PC-3 (cell line): ENCODE results near the gene SLC12A8. TPM values are rescaled to one million over a fixed set of nuclear protein-coding genes. Genes with fewer than 3 reads are reported as not detected.

ENCODE experiments used
- ATAC-seq: fragments of 200-7000 bp; cut with Tn5 transposase; 2 replicates; pipeline ENCODE4 v1.9.1; 2020; ENCODE audit warnings: mild to moderate bottlenecking, moderate library complexity
- BruUV-seq: library from RNA; stranded (reverse); fragments of 400-500 nt; replicated peaks from 2 replicates; lab custom pipeline; 2021; lab: Mats Ljungman, UMichigan
- CTCF ChIA-PET: fragments of 300-600 bp; sonication (Branson Sonifier 250); formaldehyde crosslinking; loops from one replicate; lab custom pipeline; 2022; ENCODE audit warnings: antibody characterized with exemption; lab: Charles Lee
- POLR2A ChIA-PET: fragments of 300-600 bp; sonication (Branson Sonifier 250); formaldehyde crosslinking; loops from one replicate; lab custom pipeline; 2022; ENCODE audit warnings: antibody characterized with exemption; ENCODE audit not compliant: unreplicated experiment; lab: Charles Lee
- DNase-seq: peaks from one replicate; pipeline ENCODE4 v3.0.0-alpha.2; 2015
- H2AFZ ChIP-seq: fragments of 300-600 bp; sonication (generic); 2 replicates; pipeline ENCODE4 v1.6.0; 2016; ENCODE audit warnings: antibody characterized with exemption, low read length
- H3F3A ChIP-seq: fragments of 300-600 bp; sonication (generic); one replicate; pipeline ENCODE4 v1.6.0; 2017; ENCODE audit warnings: antibody characterized with exemption, low read length, control low read depth, mild to moderate bottlenecking; ENCODE audit not compliant: unreplicated experiment
- H3K27ac ChIP-seq: fragments of 300-600 bp; sonication (generic); 2 replicates; pipeline ENCODE4 v1.5.1; 2016; ENCODE audit warnings: mild to moderate bottlenecking, low read length
- H3K27me3 ChIP-seq: fragments of 300-600 bp; sonication (generic); 2 replicates; pipeline ENCODE4 v1.6.1; 2016; ENCODE audit warnings: low read length, mixed read lengths
- H3K36me3 ChIP-seq: fragments of 300-600 bp; sonication (generic); 2 replicates; pipeline ENCODE4 v1.6.1; 2016; ENCODE audit warnings: low read depth, mixed run types, low read length, mixed read lengths
- H3K4me1 ChIP-seq: fragments of 300-600 bp; sonication (generic); 2 replicates; pipeline ENCODE4 v1.5.1; 2016; ENCODE audit warnings: low read length; ENCODE audit not compliant: insufficient read depth
- H3K4me2 ChIP-seq: fragments of 300-600 bp; sonication (generic); 2 replicates; pipeline ENCODE4 v1.6.0; 2016; ENCODE audit warnings: low read length
- H3K4me3 ChIP-seq: fragments of 300-600 bp; sonication (generic); 2 replicates; pipeline ENCODE4 v1.5.1; 2016; ENCODE audit warnings: mild to moderate bottlenecking, low read length, mixed read lengths
- H3K79me2 ChIP-seq: fragments of 300-600 bp; sonication (generic); 2 replicates; pipeline ENCODE4 v1.6.1; 2017; ENCODE audit warnings: low read length, mixed read lengths
- H3K9ac ChIP-seq: fragments of 300-600 bp; sonication (generic); 2 replicates; pipeline ENCODE4 v1.6.0; 2016; ENCODE audit warnings: mild to moderate bottlenecking, low read length
- H3K9me2 ChIP-seq: fragments of 300-600 bp; sonication (generic); replicated peaks from 2 replicates; pipeline ENCODE4 v1.6.1; 2016; ENCODE audit warnings: mixed run types, low read length, mixed read lengths
- H3K9me3 ChIP-seq: fragments of 300-600 bp; sonication (generic); 2 replicates; pipeline ENCODE4 v1.6.1; 2016; ENCODE audit warnings: low read length, mixed read lengths
- H4K20me1 ChIP-seq: fragments of 300-600 bp; sonication (generic); 2 replicates; pipeline ENCODE4 v1.6.1; 2016; ENCODE audit warnings: low read length, mixed read lengths
- EZH2 ChIP-seq: fragments of 300-600 bp; sonication (generic); IDR thresholded peaks from one replicate; pipeline ENCODE4 v1.6.1; 2017; ENCODE audit warnings: antibody characterized with exemption, mild to moderate bottlenecking, low read length; ENCODE audit not compliant: unreplicated experiment
- EZH2phosphoT487 ChIP-seq: fragments of 300-600 bp; sonication (generic); IDR thresholded peaks from 2 replicates; pipeline ENCODE4 v1.6.1; 2018; ENCODE audit warnings: mild to moderate bottlenecking, antibody characterized with exemption, low read length, borderline replicate concordance
- intact Hi-C: fragments of 100-400 bp; cut with micrococcal nuclease; formaldehyde crosslinking; loops from 2 replicates; pipeline ENCODE4 v1.9.0; 2023
- total RNA-seq: library from RNA; depleted of rRNA; stranded (reverse); fragments of >200 nt; gene quantifications from 2 replicates; pipeline ENCODE4 v1.2.3, GENCODE V29; 2014
- TF ChIP-seq, protein P1 (sequence below): fragments of 300-600 bp; sonication (generic); conservative IDR thresholded peaks from 2 replicates; pipeline ENCODE4 v1.5.1; 2017; ENCODE audit warnings: antibody characterized with exemption, low read depth, mild to moderate bottlenecking, low read length

Gene SLC12A8
- total RNA-seq, 1 experiment from 2014 or later = 11.0 TPM

GRCh38 chr3:125110876-125111480 is 101.6 kb downstream of the SLC12A8 start:
- H2AFZ ChIP-seq = no peak overlapping the region
- no peaks in the 10 kb centered on the region for H3K79me2 ChIP-seq
- ChIA-PET POLR2A (no interaction called here), CTCF (no interaction called here)
- H3K4me2 ChIP-seq = peak overlapping the region; percentile 44
- H3K9me2 ChIP-seq = no peaks in the 10 kb centered on the region
- TF ChIP-seq, protein P1, sequence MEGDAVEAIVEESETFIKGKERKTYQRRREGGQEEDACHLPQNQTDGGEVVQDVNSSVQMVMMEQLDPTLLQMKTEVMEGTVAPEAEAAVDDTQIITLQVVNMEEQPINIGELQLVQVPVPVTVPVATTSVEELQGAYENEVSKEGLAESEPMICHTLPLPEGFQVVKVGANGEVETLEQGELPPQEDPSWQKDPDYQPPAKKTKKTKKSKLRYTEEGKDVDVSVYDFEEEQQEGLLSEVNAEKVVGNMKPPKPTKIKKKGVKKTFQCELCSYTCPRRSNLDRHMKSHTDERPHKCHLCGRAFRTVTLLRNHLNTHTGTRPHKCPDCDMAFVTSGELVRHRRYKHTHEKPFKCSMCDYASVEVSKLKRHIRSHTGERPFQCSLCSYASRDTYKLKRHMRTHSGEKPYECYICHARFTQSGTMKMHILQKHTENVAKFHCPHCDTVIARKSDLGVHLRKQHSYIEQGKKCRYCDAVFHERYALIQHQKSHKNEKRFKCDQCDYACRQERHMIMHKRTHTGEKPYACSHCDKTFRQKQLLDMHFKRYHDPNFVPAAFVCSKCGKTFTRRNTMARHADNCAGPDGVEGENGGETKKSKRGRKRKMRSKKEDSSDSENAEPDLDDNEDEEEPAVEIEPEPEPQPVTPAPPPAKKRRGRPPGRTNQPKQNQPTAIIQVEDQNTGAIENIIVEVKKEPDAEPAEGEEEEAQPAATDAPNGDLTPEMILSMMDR = no peak
- no peak for TF ChIP-seq EZH2phosphoT487
- TF ChIP-seq EZH2 = no peak
- H3K9ac ChIP-seq = no peak overlapping the region
- no peak for DNase-seq
- H4K20me1 ChIP-seq = no peaks in the 10 kb centered on the region
- peak overlapping the region; percentile 51 for H3K27ac ChIP-seq
- H3K4me3 ChIP-seq = no peak overlapping the region
- no peaks in the 10 kb centered on the region for H3F3A ChIP-seq
- intact Hi-C loops = loop anchor here (1.0 kb wide), 1 partner anchor 48 kb away; no protein-coding TSS in a partner anchor
- peaks cover 34% of the 10 kb centered on the region for H3K4me1 ChIP-seq
- H3K36me3 ChIP-seq = no peaks in the 10 kb centered on the region
- H3K9me3 ChIP-seq = no peaks in the 10 kb centered on the region
- H3K27me3 ChIP-seq = no peaks in the 10 kb centered on the region
- BruUV-seq = no TSS peak
- ATAC-seq = no peak

DNA sequence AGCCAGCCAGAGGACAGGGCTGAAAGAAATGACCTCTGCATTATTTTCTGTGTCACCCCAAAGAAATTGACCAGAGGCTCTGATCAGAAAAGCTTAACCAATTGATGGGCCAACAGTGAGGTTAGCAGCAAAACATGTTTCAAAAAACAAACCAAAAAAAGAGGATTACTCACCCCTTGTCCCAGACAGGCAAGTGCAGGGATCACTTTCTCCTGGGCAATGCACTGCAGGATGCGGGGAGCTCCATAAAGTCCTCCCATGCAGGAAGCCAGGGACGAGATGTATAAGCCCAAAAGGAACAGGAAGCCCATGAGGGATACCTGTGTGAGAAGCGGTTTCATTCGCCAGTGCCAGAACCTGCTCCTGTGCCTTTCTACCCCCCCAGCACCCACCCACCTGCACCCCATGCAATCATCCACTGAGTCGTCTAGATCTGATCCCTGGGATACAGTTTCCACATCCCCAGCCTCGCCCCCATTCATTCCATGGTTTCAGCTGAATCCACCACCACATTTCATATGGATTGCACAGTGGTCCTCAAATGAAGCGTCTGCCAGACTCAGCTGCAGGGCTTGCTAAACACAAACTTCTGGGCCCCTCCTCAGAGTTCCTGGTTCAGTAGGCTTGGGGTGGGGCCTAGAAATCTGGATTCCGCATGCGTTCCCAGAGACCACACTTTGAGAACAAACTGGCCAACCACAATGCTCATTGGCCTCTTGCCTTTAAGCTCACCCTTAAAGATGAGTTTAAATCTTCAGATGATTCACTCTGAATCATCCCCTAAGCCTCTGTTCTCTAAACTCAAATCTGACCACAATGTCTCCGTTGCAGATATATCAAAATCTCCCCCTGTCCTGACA is 102.3 kb downstream of the SLC12A8 start:
- Histone ChIP-seq H3K79me2 (no peaks in the 10 kb centered on the region), H4K20me1 (no peaks in the 10 kb centered on the region), H3K4me2 (peak overlapping the region; percentile 44; the same call in 1 of the 2 replicates), H3K9me2 (no peaks in the 10 kb centered on the region), H3K9ac (no peak overlapping the region; the same call in 1 of the 2 replicates), H3K9me3 (0 out of 2 replicates have a peak, but pooled peaks cover 1% of the 10 kb centered on the region), H3K27ac (peak overlapping the region; percentile 51), H3K4me1 (peaks cover 34% of the 10 kb centered on the region), H3K4me3 (no peak overlapping the region), H2AFZ (no peak overlapping the region), H3F3A (no peaks in the 10 kb centered on the region), H3K27me3 (no peaks in the 10 kb centered on the region), H3K36me3 (no peaks in the 10 kb centered on the region)
- ATAC-seq (peak; percentile 79), DNase-seq (peak; percentile 87)
- ChIA-PET POLR2A (no interaction called here), CTCF (no interaction called here)
- intact Hi-C loops = loop anchor here (1.0 kb wide), 1 partner anchor 47 kb away; no protein-coding TSS in a partner anchor
- TF ChIP-seq, protein P1 = no peak
- TF ChIP-seq EZH2 = no peak
- no peak for TF ChIP-seq EZH2phosphoT487
- no TSS peak for BruUV-seq
